ENCODE results near the gene ATP1A2.
"Not testable (repeated sequence)": the region's sequence is repeated elsewhere in the genome, so short reads cannot be mapped to it uniquely, and the experiment has no call there.

The ATP1A2 gene

DNA sequence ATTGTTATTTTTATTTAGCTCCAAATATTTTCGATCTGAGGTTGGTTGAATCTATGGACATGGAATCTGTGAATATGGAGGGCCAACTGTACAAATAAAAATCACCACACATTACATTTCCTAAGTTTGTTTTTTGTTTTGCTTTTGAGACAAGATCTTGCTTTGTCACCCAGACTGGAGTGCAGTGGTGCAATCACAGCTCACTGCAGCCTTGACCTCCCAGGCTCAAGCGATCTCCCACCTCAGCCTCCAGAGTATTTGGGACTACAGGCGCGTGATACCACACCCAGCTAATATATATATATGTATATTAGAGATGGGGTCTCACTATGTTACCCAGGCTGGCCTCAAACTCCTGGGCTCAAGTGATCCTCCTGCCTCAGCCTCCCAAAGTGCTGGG lies 10.8 kb downstream of the ATP1A2 start:
- not testable (repeated sequence) for DNase-seq

DNA sequence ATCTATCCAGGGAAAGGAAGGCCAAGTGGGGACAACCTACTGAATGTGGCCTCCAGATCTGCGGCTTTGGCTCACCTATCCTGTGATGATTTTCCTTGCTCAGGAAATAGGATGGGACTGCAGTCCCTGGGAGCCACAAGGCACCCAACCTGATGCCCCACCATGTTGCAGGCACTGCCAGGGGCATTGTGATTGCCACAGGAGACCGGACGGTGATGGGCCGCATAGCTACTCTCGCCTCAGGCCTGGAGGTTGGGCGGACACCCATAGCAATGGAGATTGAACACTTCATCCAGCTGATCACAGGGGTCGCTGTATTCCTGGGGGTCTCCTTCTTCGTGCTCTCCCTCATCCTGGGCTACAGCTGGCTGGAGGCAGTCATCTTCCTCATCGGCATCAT lies 11.8 kb downstream of the ATP1A2 start:
- no peak for DNase-seq

DNA sequence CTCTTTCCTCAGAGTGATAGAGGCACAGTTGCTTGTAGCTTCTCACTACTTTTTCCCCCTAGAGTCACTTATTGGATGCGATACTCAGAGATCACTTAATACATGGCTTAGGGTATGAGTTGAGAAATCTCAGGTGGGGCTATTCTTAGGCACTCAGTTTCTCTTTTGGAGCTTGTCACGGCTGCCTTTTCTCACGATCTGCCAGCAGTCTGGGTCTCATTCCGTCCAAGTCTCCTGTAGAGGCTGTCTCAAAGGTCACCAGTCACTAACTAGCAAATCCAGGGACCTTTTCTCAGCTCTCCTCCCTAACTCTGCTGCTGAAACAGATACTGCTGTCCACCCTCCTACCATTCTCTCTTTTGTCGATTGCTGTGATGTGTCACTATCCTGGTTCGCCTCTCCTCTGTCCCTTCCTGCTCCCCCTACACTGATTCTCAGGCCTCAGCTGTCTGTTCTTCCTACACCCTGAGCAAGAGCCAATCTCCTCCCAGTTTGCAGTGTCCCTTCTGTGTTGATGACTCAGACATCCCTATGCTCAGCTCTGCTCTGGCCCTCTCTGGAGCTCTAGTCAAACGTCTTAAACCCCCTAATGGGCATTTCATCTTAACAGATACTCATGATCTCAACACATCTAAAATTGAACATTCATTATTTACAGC lies 12.4 kb downstream of the ATP1A2 start:
- no peak for DNase-seq

DNA sequence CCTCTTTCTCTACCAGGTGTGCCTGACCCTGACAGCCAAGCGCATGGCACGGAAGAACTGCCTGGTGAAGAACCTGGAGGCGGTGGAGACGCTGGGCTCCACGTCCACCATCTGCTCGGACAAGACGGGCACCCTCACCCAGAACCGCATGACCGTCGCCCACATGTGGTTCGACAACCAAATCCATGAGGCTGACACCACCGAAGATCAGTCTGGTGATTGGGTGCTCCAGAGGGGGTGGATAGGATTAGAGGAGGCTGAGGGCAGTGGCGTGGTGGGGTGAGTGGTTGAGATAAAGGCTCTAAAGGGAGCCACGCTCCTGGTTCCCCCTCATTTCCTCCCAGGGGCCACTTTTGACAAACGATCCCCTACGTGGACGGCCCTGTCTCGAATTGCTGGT lies 13.1 kb downstream of the ATP1A2 start:
- no peak for DNase-seq

DNA sequence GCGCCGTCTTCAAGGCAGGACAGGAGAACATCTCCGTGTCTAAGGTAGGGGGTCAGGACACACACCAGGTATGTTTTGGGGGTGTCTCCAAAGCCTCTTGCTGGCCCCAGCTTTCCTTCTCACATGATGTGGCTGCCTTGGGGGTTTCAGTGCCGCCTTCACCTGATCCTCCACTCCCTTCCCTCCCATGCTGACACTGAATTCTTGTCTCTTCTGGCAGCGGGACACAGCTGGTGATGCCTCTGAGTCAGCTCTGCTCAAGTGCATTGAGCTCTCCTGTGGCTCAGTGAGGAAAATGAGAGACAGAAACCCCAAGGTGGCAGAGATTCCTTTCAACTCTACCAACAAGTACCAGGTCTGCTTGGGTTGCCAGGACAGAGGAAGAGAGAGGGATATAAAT lies 13.5 kb downstream of the ATP1A2 start:
- DNase-seq = no peak

DNA sequence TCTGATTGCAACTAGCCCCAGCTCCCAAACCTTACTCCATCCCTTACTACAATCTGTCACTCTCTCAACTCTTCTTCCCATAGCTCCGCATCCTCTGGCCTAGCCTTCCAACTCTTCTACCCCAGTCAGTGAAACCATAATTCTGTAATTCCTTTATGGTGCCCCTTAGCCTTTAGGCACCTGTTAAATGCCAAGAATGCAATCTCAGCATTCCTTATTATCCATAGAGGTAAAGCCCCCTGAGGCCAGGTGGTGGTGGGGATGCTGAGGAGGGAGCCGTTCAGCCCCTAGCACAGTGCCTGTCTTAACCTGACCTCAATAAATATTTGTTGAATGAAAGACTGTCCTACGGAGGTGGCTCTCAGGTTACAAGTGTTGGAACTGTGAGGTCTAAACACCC lies 14.0 kb downstream of the ATP1A2 start:
- no peak for DNase-seq

DNA sequence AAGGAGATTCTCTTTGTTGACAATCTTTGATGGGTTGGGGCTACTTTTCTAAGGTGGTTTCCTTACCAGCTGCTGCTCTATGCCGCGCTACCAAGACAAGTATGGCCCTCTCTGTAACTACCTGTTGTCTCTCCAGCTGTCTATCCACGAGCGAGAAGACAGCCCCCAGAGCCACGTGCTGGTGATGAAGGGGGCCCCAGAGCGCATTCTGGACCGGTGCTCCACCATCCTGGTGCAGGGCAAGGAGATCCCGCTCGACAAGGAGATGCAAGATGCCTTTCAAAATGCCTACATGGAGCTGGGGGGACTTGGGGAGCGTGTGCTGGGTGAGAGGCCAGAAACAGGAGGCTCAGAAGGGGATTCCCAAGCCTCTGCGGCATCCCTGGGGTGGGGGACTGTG lies 14.4 kb downstream of the ATP1A2 start:
- DNase-seq = no peak

DNA sequence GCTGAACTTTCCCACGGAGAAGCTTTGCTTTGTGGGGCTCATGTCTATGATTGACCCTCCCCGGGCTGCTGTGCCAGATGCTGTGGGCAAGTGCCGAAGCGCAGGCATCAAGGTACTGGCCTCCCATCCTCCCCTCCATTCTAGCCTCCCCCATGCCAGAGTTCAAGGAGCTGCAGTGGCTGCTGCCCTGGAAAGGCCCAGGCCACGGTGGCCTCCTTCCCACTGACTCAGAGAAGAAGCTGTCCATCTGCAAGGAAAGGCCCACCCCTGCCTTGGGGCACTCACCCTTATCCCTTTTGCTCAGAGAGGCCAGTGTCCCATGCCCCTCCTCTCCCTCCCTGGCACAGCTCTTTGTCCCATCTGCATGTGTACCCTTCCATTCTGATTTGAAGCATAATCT lies 14.9 kb downstream of the ATP1A2 start:
- DNase-seq = no peak

DNA sequence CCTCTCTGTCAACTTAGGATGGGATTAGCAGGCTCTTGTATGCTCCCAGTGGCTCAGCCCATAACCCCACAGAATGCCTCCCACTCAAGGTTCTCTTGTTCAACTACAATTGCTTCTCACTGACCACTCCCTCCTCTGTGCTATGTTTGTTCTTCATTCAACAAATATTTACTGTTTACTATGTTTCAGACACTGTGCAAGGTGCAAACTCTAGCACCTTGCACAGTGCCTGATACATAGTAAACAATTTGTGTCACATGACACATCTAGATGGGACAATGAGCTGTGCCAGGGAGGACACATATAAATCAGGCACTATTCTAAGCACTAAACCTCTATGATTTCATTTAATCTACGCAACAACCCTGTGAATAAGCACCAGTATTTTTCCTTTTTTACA lies 15.4 kb downstream of the ATP1A2 start:
- DNase-seq = no peak

DNA sequence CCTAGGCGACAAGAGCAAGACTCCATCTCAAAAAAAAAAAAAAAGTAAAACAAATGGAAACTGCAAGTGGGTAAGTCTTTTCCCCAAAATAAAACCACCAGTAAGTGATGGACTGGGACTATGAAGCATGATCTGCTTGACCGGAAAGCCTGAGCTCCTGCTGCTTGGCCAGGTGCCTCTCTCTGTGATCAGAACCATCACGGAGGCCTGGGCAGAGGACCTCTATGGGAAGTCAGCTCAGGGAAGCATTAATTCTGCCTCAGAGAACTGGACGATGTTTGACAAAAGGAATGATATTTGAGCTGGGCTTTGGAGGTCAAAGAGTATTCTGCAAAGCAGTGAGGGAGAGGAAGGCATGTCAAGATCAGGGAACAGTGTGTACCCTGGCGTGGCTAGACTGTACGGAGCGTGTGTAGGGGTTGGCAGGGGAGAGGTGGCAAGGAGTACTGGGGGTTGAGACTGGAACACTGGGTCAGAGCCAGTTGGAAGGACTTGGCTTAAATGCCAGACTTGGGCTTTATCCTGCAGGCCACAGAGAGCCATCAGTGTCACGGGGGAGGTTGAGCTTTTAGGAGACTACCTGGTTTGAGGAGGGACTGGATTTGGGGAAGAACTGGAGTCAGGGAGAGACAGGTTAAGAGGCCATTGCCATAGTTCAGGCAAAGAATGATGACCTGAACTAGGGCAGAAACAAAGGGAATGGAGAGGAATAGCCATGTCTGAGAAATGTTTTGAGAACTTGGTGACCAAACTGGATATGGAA lies 16.4 kb downstream of the ATP1A2 start:
- DNase-seq = no peak

DNA sequence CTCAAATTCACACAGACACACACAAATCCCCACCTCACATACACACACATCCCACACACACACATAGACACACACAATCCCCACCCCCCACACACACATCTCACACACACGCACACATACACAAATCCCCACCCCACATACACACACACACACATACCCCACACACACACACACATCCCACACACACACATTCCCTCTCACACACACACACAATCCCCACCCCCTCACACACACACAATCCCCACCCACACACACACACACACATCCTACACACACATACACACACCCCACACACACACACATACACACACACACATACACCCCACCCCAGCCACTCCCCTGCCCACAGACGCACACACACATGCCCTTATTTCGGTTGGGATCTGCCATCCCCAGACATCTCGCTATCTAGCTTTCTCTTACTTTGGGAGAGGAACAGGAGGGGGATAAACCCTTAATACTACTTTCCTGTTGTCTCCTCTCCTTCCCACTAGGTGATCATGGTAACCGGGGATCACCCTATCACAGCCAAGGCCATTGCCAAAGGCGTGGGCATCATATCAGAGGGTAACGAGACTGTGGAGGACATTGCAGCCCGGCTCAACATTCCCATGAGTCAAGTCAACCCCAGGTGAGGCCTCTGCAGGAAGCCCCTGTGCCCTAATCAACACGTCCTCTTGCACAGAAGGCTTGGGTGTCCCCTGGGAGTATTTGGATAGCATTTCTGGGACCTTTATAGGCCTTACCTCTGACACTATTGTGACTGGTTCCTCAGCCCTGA lies 18.6 kb downstream of the ATP1A2 start:
- no peak for DNase-seq

DNA sequence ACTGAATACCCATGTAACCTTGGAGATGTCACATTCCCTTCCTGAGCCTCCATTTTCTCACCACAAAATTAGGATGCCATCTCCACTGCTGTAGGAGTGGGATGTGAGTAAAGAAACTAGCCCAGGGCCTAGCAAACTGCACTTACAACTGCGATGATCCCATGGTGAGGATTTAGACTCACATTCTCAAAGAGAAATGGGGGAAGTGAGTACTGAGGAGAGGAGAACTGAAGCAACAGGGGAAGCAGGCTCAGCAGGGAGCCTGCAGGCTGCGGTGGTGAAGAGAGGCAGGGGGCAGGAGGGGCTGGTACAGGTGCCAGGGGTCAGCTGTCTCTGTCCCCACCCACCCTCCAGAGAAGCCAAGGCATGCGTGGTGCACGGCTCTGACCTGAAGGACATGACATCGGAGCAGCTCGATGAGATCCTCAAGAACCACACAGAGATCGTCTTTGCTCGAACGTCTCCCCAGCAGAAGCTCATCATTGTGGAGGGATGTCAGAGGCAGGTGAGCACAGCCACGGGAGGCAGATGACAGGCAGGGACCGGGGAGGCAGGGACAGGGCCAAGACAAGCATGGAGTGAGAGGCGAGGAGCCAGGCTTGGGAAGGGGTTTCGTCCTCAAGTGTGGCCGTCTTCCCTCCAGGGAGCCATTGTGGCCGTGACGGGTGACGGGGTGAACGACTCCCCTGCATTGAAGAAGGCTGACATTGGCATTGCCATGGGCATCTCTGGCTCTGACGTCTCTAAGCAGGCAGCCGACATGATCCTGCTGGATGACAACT lies 19.4 kb downstream of the ATP1A2 start:
- DNase-seq = no peak

DNA sequence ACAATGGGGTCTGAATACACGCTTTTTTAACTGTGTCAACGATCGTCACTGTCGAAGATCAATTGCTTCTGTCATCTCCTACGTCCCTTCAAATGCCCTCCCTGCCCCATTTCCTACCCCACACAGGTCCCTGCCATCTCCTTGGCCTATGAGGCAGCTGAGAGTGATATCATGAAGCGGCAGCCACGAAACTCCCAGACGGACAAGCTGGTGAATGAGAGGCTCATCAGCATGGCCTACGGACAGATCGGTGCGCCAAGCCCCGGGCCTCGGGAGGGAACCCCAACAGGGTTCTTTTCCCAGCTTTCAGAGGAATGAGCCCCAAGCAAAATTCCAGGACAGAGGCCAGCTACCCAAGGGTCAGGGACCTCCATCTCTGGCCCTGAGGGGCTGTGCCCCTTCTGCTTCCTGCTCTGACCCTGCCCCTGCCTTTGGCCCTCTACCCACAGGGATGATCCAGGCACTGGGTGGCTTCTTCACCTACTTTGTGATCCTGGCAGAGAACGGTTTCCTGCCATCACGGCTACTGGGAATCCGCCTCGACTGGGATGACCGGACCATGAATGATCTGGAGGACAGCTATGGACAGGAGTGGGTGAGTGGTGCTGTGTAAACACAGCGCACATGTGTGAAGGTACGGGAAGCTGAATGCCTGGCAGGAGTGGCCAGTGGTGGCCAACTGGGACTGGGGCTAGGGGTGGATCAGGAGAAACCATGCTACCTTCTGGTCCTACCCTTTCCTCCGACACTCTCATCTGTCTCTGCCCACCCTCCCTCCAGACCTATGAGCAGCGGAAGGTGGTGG lies 20.8 kb downstream of the ATP1A2 start:
- DNase-seq = no peak

DNA sequence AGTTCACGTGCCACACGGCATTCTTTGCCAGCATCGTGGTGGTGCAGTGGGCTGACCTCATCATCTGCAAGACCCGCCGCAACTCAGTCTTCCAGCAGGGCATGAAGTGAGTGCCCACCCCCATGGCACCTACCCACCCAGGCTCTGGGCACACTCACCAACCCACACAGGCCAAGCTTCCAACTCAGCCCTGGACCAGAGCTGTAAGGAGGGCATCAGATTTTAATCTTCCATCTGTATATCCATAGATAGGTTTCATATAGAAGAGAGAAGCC lies 21.3 kb downstream of the ATP1A2 start:
- no peak for DNase-seq

DNA sequence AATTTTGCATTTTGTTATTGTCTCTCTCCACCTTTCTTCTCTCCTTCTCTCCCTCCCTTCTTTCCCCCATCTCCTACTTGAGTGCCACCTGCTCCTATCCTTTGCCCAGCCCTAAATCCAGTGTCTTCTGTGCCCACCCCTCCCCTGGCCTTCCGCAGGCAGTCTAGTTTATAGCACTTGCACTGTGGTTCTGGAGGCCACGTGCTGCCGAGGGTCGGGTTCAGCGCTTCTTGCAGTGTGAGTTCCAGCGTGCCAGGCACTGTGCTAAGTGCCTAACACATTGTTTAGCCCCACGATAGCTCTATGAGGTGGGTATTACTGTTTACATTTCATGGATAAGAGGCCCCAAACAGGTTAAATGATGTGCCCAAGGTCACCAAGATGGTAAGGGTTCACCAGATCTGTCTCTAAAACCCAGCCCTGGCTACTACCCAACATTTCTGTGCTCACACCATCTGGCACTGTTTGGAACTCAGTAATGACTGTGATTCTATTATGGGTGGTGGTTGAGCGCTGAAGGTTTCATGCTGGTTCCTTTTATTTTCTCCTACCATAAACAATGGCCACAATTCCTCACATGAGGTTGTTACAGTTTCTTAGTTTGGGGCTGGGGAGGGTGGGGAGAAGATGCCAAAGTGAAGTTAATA lies 21.8 kb downstream of the ATP1A2 start:
- no peak for DNase-seq

DNA sequence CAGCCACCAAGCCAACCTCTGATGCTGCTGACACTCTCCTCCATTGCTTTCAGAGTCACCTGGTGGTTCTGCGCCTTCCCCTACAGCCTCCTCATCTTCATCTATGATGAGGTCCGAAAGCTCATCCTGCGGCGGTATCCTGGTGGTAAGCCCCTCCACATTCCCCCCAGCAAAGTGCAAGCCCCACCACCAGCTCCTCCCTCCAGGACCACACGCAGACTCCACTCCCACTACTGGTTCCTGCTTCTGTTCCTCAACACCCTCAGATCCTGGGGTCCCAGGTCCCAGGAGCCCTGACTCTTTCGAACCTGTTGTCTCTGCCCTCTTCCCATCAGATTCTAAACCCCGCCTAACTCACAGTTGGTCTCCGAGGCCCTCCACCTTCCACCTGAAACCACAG lies 24.3 kb downstream of the ATP1A2 start:
- no peak for DNase-seq

DNA sequence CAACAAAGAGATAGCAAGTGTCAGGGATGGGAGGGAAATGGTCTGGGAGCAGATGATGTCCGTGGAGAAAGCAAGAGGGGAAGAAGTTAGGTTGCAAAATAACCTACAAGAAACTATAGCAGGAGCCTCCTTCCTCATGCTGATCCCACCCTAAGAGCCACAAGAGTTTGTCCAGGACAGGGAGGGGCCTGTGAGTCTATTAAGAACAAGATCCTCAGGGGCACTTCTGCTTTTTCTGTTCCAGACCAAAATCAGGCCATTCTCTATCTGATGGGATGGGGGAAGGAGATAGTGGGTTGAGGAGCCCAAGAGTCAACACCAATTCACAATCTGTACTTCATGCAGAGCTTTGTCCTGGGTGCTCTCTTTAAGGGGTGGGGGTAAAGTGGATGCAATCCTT lies 28.1 kb downstream of the ATP1A2 start:
- DNase-seq = no peak

DNA sequence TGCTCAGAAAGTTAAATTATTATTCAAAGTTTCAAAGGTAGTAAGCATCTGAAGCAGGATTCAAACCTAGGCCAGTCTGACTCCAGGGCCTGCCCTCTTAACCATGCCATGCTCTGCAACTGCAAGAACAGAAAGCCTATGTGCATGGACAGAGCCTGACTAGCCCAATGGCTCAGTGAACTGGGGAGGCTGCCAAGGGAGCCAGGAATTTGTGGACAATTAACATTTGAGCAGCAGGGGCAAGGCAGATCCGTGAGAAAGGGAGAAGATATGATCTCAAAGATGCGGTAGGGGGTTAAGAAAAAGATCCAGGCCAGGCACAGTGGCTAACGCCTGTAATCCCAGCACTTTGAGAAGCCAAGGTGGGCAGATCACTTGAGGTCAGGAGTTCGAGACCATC lies 29.4 kb downstream of the ATP1A2 start:
- DNase-seq = no peak

DNA sequence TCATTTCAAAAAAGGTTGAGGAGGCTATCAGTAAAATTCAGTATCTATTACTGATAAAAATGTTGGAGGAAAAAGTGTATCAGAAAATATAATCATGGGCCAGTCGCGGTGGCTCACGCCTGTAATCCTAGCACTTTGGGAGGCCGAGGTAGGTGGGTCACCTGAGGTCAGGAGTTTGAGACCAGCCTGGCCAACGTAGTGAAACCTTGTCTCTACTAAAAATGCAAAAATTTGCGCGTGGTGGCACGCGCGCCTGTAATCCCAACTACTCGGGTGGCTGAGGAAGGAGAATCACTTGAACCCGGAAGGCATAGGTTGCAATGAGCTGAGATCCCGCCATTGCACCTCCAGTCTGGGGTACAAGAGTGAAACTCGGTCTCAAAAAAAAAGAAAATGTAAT lies 30.5 kb downstream of the ATP1A2 start:
- no peak for DNase-seq

DNA sequence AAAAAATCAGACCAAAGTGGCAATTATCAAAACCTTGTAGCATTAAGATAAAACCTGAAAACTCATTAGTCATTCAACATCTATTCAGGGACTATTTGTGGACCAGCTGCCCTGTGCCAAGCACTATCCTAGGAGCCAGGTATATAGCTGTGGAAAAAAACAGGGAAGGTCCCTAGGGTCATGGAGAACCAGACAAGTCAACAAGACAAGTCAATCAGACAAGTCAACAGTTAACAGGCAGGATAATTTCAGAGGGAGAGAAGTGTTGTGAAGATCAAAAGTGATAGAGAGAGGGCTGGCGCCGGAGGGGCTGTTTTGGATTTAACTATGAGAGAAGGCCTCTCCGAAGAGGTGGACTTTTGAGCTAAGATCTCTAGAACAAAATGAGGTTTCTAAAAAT lies 32.6 kb downstream of the ATP1A2 start:
- no peak for DNase-seq

DNA sequence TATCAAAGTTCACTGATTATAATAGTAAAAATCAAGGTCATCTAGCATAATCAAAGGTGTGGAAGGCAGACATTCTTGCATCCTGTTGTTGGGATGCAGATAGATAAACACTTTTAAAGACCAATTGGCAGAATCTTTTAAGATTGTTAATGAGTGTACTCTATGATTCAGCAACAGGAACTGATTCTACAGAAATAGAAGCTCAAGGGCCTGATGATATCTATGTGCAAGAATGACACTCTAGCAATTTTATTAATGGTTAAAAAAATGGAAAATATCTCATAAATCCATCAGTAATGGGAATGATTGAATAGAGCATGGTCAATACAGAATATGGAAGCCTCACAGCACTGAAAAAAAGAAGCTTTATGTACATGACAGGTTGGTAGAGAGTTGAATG lies 33.7 kb downstream of the ATP1A2 start:
- DNase-seq = no peak

DNA sequence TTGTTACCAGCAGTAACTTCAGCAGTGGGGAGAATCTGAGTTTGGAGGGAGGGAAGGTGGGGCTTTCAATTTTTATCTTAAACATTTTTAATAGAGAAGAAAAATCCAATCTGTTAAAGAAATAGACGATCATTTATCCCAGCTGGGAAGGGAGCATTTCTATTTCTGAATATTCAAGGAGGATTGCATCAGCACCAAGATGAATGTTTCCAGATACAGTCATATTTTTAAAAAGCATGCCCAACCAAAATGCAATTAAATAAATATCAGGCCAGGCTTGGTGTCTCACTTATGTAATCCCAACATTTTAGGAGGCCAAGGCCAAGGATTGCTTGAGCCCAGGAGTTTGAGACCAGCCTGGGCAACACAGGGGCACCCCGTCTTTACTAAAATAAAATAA lies 34.2 kb downstream of the ATP1A2 start:
- no peak for DNase-seq

Data from stimulated activated CD4-positive, alpha-beta T cell treated with anti-CD3 and anti-CD28 coated beads, Interleukin-12 subunit alpha, Interleukin-12 subunit beta, amount 100 ng/mL, for 4 hours (primary cell).